Right kidney (tissue), 9 donors: ENCODE data around the gene INSM1.
"Not testable (repeated sequence)": the region's sequence is repeated elsewhere in the genome, so short reads cannot be mapped to it uniquely, and the experiment has no call there.

Experiments used
- DNase-seq: peaks from one replicate; pipeline ENCODE4 v3.0.0-alpha.2; 2016
- long read RNA-seq, 8 donors: transcript quantifications; one replicate each; lab custom pipeline, GENCODE V29; 2026

Gene INSM1, protein sequence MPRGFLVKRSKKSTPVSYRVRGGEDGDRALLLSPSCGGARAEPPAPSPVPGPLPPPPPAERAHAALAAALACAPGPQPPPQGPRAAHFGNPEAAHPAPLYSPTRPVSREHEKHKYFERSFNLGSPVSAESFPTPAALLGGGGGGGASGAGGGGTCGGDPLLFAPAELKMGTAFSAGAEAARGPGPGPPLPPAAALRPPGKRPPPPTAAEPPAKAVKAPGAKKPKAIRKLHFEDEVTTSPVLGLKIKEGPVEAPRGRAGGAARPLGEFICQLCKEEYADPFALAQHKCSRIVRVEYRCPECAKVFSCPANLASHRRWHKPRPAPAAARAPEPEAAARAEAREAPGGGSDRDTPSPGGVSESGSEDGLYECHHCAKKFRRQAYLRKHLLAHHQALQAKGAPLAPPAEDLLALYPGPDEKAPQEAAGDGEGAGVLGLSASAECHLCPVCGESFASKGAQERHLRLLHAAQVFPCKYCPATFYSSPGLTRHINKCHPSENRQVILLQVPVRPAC
- long read RNA-seq, donor 1, partial matches to known transcripts, result 0 of 1 reads
- long read RNA-seq, donor 1, other reads (novel, unspliced or antisense), result 0 of 1 reads
- long read RNA-seq, donor 2, result 0 reads
- long read RNA-seq, donor 3, result 0 reads
- long read RNA-seq, donor 4, result 0 reads
- long read RNA-seq, donor 5, result 0 reads
- long read RNA-seq, donor 6, result 0 reads
- long read RNA-seq, donor 7, result 0 reads
- long read RNA-seq, donor 8, result 0 reads

DNA sequence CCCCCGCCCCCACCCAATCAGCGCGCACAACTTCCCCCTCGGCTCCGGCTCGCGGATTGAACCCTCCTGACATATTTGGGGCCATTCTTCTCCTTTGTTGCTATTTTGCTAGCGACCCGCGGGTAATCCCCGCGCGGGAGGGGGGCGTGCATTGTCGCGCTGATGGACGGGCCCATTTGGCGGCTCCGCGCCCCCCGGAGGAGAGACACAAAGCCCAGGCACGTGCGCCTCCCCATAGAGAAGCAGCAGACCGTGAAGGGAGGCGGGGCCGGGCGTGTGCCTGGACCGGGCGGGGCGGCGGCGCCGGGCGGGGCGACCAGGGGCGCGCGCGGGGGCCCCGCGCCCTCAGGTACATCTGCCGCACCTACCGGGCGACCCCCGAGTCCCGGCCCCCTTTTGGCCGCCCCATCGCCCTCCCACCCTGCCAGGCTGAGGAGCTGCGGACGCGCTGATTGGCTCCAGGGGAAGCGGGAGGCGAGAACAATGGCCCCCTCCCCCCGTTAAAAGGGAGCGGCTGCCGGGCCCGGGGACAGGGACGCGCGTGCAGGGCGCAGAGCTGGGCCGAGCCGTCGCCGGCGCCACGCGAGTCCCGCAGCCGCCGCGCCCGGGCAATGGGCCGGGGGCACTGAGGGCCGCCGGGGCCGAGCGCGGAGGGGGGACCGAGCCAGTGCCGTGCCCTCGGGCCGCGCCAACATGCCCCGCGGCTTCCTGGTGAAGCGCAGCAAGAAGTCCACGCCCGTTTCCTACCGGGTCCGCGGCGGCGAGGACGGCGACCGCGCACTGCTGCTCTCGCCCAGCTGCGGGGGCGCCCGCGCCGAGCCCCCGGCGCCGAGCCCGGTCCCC, at the start of gene INSM1:
Gene INSM1 (plus strand): TSS at position 530 of the 843 bp plus-strand sequence. CDS start 164 bp downstream, at position 694.
- no peak for DNase-seq

DNA sequence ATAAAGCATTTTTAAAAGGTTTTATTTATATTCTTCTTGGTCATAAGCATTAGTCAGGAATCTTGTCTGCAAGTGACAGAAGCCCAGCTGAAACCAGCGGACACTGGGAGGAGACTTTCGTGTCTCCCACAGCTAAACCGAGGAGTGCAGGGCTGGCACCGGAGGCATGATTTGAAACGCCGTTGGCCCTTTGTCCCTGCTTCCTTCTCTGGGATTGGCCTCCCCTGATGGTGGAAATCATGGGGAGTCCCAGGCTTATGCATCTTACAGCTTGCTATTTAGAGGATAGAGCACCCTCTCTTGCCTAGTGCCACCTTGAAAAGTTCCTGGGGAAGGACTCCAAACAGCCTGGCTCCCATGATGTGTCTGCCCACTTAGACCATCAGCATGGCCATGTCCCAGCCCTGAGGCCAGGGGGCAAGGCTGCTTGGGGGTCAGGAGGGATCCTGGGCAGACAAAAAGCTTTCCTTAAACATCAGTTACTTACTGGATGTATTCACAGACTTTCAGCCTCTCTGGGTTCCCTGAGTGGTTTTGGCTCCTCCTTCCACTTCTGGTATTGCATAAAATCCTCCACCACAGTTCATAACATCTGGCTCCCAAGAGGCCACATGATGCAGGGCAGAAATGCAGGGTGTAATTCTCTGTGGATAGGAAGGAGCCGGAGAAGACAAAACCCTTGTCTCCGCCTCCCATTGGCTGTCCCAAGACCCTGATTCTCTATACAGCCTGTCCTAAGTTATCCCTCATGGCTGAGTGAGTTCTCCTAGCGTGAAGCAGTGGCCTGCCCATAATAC, 49.3 kb upstream of the INSM1 start:
- DNase-seq, result no peak

DNA sequence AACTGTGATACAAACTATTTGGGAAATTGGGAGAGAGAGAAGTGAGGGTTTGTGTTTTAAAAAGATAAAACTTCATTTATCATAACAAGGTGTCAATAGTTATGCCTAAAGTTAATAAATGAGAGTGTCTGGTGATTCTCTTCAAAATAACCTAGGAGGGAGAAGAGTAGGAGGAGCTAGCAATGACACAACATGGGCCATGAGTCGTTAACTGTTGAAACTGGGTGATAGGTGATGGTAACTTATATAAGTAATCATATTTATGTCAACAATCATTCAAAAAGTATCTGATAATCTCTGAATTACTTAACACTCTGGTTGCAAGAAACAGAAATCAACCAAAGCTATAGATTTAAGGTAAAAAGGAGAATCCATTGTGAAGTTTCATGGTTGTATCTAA, 46.8 kb upstream of the INSM1 start:
- DNase-seq, result no peak

DNA sequence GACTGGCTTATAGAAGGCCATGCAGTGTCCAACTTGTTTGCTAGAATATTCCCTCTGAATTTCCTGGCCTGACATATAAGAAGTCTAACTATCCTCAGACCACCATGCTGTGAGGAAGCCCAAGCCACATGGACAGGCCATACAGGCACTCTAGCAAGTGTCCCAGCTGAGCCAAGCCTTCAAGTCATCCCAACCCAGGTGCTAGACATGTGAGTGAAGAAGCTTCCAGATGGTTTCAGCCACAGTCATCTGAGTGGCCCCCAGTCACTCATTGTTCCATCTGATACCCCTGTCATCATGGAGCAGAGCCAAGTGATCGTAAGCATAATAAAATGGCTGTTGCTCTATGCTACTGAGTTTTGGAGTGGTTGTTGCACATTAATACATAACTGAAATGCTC, 46.0 kb upstream of the INSM1 start:
- DNase-seq, result no peak

DNA sequence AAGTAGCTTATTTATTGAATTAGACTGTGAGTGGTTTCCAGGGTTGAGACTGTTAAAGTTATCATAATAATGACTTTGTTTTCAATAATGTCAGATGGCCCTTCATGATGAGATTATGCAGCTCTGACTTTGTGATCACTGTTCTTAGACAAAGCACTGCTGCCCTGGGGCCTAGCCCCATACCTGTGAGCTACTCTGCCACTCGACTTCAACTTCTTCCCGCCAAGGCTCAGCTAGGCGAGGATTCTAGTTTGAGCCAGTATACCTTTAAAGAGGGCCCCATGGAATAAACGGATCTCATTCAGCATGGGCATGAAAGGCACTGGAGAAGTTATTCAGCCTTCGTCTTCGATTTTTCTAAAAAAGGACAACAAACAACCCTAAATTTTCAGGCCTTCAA, 45.0 kb upstream of the INSM1 start:
- no peak for DNase-seq

DNA sequence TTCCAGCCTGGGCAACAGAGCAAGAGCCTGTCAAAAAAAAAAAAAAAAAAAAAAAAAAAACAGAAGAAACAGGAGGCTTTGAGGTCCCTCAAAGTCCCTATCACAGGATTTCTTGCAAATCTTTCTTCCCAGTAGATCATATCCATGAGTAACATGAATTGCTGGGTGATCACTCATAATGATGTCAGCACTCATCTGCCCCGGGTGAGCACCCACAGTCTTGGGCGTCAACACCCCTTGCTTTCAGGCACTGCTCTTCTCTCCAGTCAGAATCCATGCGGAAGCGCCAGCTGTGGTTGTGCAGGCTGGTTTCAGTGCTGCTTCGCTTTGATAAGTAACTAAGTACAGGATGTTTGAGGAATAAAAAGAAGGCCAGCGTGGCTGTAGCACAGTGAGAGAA, 40.2 kb upstream of the INSM1 start:
- DNase-seq, result no peak

DNA sequence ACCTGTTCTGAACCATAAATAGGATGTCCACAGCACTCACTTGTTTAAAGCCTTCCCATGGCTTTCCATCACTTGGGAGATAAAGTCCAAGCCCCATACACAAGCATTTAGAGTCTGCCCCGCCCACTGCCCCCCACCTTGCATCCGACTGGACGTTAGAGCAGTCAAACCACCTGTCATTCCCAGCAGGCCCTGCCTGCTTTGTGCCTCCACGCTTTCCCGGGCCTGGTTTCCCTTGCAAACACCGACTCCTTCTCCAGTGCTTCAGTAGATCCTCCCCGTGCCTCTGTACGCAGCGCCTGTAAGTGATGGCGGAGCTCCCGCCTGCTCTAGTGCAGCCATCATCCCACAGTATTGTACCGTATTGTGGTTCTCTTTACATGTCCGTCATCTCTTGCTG, 38.3 kb upstream of the INSM1 start:
- no peak for DNase-seq

DNA sequence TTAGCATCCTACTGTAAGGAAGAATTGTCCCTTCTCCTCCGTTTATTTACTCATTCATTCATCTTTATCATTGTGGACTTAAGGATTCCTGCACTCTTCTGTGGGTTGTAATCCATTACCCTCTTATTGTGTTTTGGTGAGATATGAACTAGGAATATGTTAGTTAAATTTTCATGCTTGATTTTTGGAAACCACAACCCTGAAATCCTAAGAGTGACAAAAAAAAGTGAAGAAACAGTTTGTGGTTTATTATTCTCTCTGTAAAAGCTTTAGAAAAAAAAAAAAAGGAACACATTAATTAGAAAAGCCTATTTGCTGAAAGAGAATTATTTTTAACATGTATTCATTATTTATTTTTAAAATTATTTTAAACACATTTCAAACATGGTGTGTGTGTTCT, 36.7 kb upstream of the INSM1 start:
- no peak for DNase-seq

DNA sequence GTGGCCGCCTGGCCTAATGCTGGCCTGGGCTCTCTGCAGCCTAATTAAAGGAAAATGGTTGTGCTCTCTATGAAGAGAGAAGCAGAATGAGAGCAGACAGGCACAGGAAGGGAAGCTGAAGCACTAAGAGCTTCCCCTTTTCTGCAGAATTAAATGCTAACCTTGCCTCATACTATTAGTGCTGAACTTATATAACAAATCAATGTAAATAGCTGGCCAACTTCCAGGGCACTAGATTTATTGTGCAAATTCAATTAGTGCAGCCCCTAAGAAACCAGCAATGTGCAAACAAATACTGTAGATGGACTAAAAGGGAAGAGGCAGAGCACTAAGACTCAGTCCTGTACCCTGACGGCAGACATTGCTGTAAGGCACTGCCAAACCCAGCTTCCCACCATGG, 36.1 kb upstream of the INSM1 start:
- no peak for DNase-seq

DNA sequence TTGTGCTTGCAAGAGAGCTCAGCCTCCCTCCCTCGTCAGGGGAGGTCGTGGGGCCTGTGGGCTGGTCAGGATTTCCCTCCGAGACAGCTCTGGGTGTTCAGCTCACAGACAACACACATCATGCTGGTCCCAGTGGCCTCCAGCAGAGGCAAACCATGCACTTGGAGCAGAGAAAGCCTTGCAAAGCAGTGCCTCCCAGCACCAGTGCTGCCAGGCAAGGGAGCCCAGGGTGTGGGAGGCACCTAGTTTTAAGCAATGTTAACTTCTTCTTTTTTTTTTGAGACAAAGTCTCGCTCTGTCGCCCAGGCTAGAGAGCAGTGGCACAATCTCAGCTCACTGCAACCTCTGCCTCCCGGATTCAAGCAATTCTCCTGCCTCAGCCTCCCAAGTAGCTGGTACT, 34.0 kb upstream of the INSM1 start:
- DNase-seq, result no peak

DNA sequence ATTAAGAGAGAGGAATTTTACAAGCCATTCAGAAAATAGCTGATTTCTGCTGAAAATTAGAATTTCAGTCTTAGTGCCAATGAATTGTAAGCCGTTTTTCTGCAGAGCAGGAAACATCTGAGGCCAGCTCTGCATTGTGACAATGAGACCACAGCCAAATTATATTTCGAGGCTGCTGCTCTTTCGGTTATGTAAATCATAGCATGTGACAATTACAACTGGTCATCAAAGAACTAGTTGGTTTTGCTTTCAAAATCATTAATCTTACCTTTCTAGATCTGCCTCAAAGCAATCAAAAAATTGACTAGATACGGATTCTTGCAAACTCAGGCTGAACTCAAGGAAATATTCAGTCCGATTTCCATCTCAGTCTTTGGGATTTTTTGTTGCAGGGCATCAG, 33.4 kb upstream of the INSM1 start:
- DNase-seq, result no peak

DNA sequence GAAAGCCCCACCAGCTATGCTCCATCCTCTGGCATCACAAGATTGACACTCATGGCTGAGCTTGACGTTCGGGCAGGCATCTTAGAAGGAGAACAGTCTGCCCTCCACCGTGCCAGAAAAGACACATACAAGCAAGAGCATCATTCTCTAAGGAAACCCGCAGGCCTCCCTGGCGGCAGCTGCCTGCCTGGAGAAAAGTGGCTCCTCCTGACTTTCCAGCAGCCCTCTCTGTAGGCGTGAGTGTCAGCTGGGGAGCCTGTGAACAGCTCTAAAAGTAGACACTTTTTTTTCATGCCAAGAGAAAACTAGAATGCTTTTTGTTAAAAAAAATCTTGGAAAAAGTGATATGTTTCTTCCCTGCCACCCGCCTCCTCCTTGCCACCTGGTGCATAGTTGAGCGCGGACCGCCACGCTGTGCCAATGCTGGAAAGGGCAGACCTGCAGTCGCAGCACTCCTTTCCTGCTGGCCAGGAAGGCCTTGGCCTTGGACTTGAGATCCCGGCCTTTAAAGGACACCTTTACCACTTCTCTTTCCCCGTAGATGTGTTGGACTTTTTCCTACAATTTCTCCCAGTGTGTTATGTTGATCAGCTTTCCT, 29.7 kb upstream of the INSM1 start:
- no peak for DNase-seq

DNA sequence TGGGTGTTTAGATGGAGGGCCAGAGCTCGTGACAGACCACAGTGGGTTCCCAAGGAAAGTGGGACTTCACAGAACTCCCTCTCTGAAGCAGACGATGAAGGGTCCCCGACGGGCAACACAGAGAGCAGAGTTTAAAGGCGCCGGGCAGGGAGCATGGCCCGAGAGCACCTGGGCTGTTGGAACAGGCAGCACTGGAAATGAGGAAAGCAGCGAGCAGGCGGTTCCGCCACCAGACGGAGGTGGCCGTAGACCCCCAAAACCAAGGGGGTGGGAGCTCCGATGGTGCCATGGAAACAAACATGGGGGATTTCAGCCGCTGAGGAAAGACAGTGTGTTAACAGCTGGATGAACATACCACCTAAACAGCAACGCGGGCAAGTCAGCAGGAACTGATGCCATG, 27.5 kb upstream of the INSM1 start:
- no peak for DNase-seq

DNA sequence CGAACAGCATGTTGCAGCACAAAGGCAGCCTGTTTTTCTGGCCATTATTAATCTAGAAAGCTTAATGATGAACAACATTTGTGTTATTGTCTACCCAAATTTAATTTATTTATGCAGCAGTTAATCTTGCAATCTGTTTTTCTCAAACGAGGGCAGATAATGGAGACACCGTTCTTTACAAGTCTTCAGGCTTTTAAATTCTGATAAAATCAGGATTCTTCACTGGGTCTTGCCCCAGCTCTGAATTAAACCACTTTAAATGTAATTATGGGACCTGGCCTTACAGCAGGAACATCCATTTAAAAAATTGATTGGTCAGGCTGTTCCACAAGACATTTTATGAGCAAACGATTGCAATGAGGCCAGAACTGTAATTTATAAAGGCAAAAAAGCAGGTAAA, 26.5 kb upstream of the INSM1 start:
- no peak for DNase-seq

DNA sequence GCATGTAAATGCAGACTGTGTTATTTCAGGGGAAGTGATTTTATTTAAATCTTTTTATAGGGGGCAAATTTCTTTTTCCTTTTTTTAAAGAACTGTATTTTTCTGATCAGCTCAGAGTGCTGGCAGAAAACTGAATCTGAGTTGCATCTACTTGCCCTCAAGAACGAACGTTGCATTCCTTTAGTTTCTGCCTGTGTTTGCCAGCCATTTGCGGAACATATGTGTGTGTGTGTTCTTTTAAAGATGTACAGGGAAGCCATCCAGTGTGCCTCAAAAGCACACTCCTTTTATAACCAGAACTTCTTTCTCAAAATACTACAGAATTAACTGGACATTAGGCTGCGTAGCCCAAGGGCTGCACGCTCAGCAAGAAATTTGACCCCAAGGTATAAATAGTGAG, 25.8 kb upstream of the INSM1 start:
- no peak for DNase-seq

DNA sequence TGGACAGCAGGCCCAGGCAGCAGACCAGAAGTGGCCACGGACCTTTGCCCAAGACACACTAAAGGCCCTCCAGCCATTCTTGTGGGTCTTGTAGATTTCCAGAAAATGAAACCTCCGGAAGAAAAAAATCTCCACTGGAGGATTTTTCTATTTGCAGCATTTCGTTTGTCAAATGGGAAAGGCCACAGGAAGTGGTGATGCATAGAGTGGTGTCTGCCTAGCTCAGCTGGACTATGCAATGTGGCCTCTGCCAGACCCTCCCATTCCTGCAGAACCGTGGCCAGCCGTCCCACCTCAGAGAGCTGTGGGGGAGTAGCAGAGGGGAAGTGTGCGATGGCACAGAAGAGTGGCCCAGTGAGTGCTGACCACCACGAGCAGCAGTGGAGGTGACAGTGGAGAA, 24.0 kb upstream of the INSM1 start:
- DNase-seq, result no peak

DNA sequence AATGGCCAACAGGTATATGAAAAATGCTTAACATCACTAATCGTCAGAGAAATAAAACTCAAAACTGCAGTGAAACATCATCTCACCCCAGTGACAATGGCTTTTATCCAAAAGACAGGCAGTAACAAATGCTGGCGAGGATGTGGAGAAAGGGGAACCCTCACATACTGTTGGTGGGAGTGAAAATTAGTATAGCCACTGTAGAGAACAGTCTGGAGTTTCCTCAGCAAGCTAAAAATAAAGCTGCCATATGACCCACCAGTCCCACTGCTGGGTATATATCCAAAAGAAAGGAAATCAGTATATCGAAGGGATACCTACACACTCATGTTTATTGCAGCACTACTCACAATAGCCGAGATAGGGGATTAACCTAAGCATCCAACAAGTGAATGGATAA, 23.4 kb upstream of the INSM1 start:
- DNase-seq, result no peak

DNA sequence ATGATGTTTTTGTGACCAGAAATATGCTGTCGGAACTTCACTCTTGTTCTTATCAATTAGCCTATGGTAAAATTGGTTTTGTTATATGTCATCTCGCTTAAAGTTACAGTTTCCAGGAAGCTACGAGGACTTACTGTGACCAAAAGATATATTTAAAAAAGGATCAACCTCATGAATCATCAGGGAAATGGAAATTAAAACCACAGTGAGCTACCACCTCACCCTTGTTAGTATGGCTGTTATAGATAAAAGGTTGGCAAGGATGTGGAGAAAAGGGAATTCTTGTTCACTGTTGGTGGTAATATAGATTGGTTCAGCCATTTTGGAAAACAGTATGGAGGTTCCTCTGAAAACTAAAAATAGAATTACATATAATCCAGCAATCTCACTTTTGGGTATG, 14.3 kb upstream of the INSM1 start:
- no peak for DNase-seq

DNA sequence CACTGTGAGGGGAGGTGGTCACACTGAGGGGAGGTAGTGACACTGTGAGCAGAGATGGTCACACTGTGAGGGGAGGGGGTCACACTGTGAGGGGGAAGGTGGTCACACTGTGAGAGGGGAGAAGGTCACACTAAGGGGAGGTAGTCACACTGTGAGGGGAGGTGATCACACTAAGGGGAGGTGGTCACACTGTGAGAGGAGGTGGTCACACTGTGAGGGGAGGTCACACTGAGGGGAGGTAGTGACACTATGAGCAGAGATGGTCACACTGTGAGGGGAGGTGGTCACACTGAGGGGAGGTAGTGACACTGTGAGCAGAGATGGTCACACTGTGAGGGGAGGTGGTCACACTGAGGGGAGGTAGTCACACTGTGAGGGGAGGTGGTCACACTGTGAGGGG, 12.4 kb upstream of the INSM1 start:
- DNase-seq, result not testable (repeated sequence)

DNA sequence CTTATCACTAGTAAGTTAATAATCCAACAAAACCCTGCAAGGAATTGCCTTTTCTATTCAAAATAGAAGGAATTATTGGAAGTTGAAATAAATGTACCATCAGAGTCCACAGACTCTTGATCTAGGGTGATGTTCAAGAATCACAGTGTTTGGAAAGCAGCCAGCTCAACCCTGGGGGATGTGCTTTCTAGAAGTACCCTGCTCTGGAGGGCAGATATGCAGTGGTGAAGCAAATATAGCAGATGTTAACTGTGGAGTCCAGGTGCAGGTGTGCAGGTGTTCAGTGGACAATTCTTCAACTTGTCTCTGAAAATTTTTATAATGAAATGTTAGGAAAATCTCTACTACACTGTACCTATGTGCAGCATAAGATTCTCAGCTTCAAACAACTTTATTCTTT, 9.1 kb upstream of the INSM1 start:
- no peak for DNase-seq

DNA sequence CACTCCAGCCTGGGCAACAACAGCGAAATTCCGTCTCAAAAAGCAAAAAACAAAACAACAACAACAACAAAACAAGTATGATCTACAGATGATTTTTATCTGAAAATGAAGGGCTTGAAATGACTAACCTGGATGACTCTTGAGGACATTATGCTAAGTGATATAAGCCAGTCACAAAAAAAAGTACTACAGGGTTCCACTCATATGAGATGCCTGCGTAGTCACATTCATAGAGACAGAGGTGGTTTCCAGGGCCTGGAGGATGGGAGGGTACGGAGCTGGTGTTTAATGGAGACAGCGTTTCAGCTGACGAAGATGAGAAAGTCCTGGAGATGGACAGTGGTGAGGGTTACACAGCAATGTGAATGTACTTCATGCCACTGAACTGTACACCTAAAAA, 8.3 kb upstream of the INSM1 start:
- DNase-seq, result no peak

DNA sequence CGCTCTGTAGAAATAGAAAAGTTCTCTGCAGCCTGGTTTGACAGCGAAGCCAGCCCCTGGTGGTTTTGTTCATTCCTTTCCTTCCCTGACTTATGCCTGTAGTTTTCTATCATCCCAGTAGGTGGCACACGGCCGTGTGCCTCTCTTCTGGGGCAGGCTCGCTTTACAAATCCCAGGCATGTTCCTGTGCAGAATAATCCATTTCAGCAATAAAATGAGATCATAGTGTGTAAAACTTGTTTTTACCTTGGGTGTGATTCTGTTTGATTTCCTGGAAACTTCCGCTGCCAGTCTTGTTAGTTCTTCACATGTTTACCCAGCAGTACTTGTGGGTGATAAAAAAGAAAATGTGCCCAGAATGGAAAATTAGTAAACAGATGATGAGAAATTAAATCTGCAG, 7.4 kb upstream of the INSM1 start:
- DNase-seq, result peak; percentile 46
